Upper lobe of right lung (tissue), 1 donor: ENCODE data around the gene DIRAS1. TPM values are rescaled to one million over a fixed set of nuclear protein-coding genes. Genes with fewer than 3 reads are reported as not detected.

Source experiments
- ATAC-seq: fragments of 200-7000 bp; cut with Tn5 transposase; one replicate; pipeline ENCODE4 v1.9.1; 2020; ENCODE audit warnings: mild to moderate bottlenecking, moderate library complexity
- DNase-seq: peaks from one replicate; pipeline ENCODE4 v3.0.0-alpha.2; 2020
- H3K27ac ChIP-seq: fragments of 200-600 bp; one replicate; pipeline ENCODE4 v1.8.0; 2022
- H3K27me3 ChIP-seq: fragments of 200-600 bp; one replicate; pipeline ENCODE4 v1.8.0; 2022; ENCODE audit warnings: mild to moderate bottlenecking
- H3K36me3 ChIP-seq: fragments of 200-600 bp; one replicate; pipeline ENCODE4 v1.8.0; 2022
- H3K4me1 ChIP-seq: fragments of 200-600 bp; one replicate; pipeline ENCODE4 v1.8.0; 2022
- H3K4me3 ChIP-seq: fragments of 200-600 bp; one replicate; pipeline ENCODE4 v1.8.0; 2022; ENCODE audit warnings: mild to moderate bottlenecking
- H3K9me3 ChIP-seq: fragments of 200-600 bp; one replicate; pipeline ENCODE4 v1.8.0; 2022
- CTCF ChIP-seq: fragments of 200-600 bp; IDR thresholded peaks from one replicate; pipeline ENCODE4 v1.8.0; 2022; ENCODE audit warnings: antibody characterized with exemption
- intact Hi-C: fragments of 100-400 bp; cut with DNase I; formaldehyde crosslinking; loops from one replicate; pipeline ENCODE4 v1.11.0; 2022
- total RNA-seq: library from RNA; stranded (reverse); fragmentation: NEBNext Ultra II Directional; extraction: Animal tissue kit (Norgen Biotek cat#: 25700); gene quantifications from one replicate; pipeline ENCODE4 v1.2.1, GENCODE V29; 2021
- donor health status: DM: no; HTN: yes; CAD: no; lungs with severe emphysema.

The DIRAS1 gene
- total RNA-seq, 1 donor from 2014 or later, result 1.8 TPM

GRCh38 chr19:2754659-2755447 lies 33.7 kb upstream of the DIRAS1 start:
- intact Hi-C loops, result no loop called here
- no peaks in the 10 kb centered on the region for H3K9me3 ChIP-seq
- H3K27me3 ChIP-seq, result no peaks in the 10 kb centered on the region
- H3K27ac ChIP-seq, result no peak overlapping the region
- DNase-seq (no peak), ATAC-seq (no peak)
- no peak for TF ChIP-seq CTCF
- peaks cover 46% of the 10 kb centered on the region for H3K36me3 ChIP-seq
- H3K4me1 ChIP-seq, result no peaks in the 10 kb centered on the region
- H3K4me3 ChIP-seq, result no peak overlapping the region

- no peak for ATAC-seq
- H3K27me3 ChIP-seq, result peaks cover 5% of the 10 kb centered on the region
- H3K4me3 ChIP-seq, result no peak overlapping the region
- no peak for DNase-seq
- intact Hi-C loops, result no loop called here
- no peaks in the 10 kb centered on the region for H3K9me3 ChIP-seq
- peaks cover 24% of the 10 kb centered on the region for H3K36me3 ChIP-seq
- TF ChIP-seq CTCF, result no peak
- no peak overlapping the region for H3K27ac ChIP-seq
- H3K4me1 ChIP-seq, result no peaks in the 10 kb centered on the region
Measured at GRCh38 chr19:2751438-2751830, 30.3 kb upstream of the DIRAS1 start.

GRCh38 chr19:2750808-2751437 lies 29.8 kb upstream of the DIRAS1 start:
- TF ChIP-seq CTCF, result no peak
- no peaks in the 10 kb centered on the region for H3K4me1 ChIP-seq
- H3K27me3 ChIP-seq, result peaks cover 5% of the 10 kb centered on the region
- intact Hi-C loops, result no loop called here
- no peak for DNase-seq
- H3K4me3 ChIP-seq, result no peak overlapping the region
- no peak overlapping the region for H3K27ac ChIP-seq
- H3K36me3 ChIP-seq, result peaks cover 21% of the 10 kb centered on the region
- no peak for ATAC-seq
- no peaks in the 10 kb centered on the region for H3K9me3 ChIP-seq

GRCh38 chr19:2747349-2747748 lies 26.2 kb upstream of the DIRAS1 start:
- Histone ChIP-seq H3K36me3 (no peaks in the 10 kb centered on the region), H3K27me3 (peaks cover 5% of the 10 kb centered on the region), H3K4me3 (no peak overlapping the region), H3K4me1 (no peaks in the 10 kb centered on the region), H3K27ac (no peak overlapping the region), H3K9me3 (no peaks in the 10 kb centered on the region)
- intact Hi-C loops, result no loop called here
- ATAC-seq, result no peak
- no peak for DNase-seq
- no peak for TF ChIP-seq CTCF

GRCh38 chr19:2744113-2744512 lies 22.9 kb upstream of the DIRAS1 start:
- H3K9me3 ChIP-seq, result no peaks in the 10 kb centered on the region
- H3K4me3 ChIP-seq, result no peak overlapping the region
- H3K36me3 ChIP-seq, result no peaks in the 10 kb centered on the region
- H3K27ac ChIP-seq, result no peak overlapping the region
- no peak for TF ChIP-seq CTCF
- no peaks in the 10 kb centered on the region for H3K4me1 ChIP-seq
- intact Hi-C loops, result loop anchor here (5.0 kb wide), 1 partner anchor 97 kb away; no protein-coding TSS in a partner anchor
- H3K27me3 ChIP-seq, result peaks cover 5% of the 10 kb centered on the region
- no peak for DNase-seq
- ATAC-seq, result no peak
